OCI-M1 (cell line): ENCODE results near the gene TDRD9.

Experiments used
- DNase-seq: peaks from one replicate; lab custom pipeline; 2025; lab: John Stamatoyannopoulos, UW

TDRD9 gene

GRCh38 chr14:103890821-103891666 lies 37.2 kb upstream of the TDRD9 start:
- DNase-seq: no peak

- DNase-seq: no peak
Measured at GRCh38 chr14:103891667-103892215, 36.5 kb upstream of the TDRD9 start.

- no peak for DNase-seq
Measured at GRCh38 chr14:103892247-103892646, 36.0 kb upstream of the TDRD9 start.

- DNase-seq: no peak
Measured at GRCh38 chr14:103894034-103894722, 34.1 kb upstream of the TDRD9 start.

- DNase-seq: no peak
Measured at GRCh38 chr14:103894723-103895059, 33.6 kb upstream of the TDRD9 start.

- no peak for DNase-seq
Measured at GRCh38 chr14:103896578-103896977, 31.7 kb upstream of the TDRD9 start.

GRCh38 chr14:103897075-103897947 lies 30.9 kb upstream of the TDRD9 start:
- no peak for DNase-seq

- DNase-seq: no peak
Measured at GRCh38 chr14:103898204-103898603, 30.1 kb upstream of the TDRD9 start.

- no peak for DNase-seq
Measured at GRCh38 chr14:103898711-103899110, 29.5 kb upstream of the TDRD9 start.

- no peak for DNase-seq
Measured at GRCh38 chr14:103899316-103899715, 28.9 kb upstream of the TDRD9 start.

- DNase-seq: no peak
Measured at GRCh38 chr14:103899833-103900232, 28.4 kb upstream of the TDRD9 start.

- no peak for DNase-seq
Measured at GRCh38 chr14:103904493-103905107, 23.7 kb upstream of the TDRD9 start.

GRCh38 chr14:103905842-103906456 lies 22.3 kb upstream of the TDRD9 start:
- no peak for DNase-seq

GRCh38 chr14:103908580-103908979 lies 19.7 kb upstream of the TDRD9 start:
- DNase-seq: no peak

GRCh38 chr14:103909531-103910261 lies 18.6 kb upstream of the TDRD9 start:
- no peak for DNase-seq

- peak; percentile 49 for DNase-seq
Measured at GRCh38 chr14:103910262-103910935, 17.9 kb upstream of the TDRD9 start.

- DNase-seq: no peak
Measured at GRCh38 chr14:103910984-103911383, 17.3 kb upstream of the TDRD9 start.

GRCh38 chr14:103915616-103916015 lies 12.6 kb upstream of the TDRD9 start:
- no peak for DNase-seq

- DNase-seq: no peak
Measured at GRCh38 chr14:103916636-103917262, 11.5 kb upstream of the TDRD9 start.
